Measurements from ENCODE around the gene GPR141. TPM values are rescaled to one million over a fixed set of nuclear protein-coding genes. Genes with fewer than 3 reads are reported as not detected.

GPR141 gene
- total RNA-seq, 4 donors from 2014 or later: 0.80 to 2.0 TPM; not detected in 2

GRCh38 chr7:37771342-37771741 lies 87.8 kb downstream of the GPR141 start:
- H3K4me3 ChIP-seq: no peak overlapping the region
- DNase-seq (ENCODE audit: low spot score in 2 of 2): no peak
- H3K4me1 ChIP-seq: no peaks in the 10 kb centered on the region
- no peaks in the 10 kb centered on the region for H3K27me3 ChIP-seq
- H3K27ac ChIP-seq: no peak overlapping the region
- H3K36me3 ChIP-seq: no peaks in the 10 kb centered on the region
- 47% methylated on average over 3 of the region's 3 CpGs for WGBS
- TF ChIP-seq POLR2A (IDR thresholded peaks at IDR 0.05): no peak
- no peak for TF ChIP-seq EP300 (IDR thresholded peaks at IDR 0.05)
- H3K9me3 ChIP-seq: peaks cover 6% of the 10 kb centered on the region

- Histone ChIP-seq H3K4me1 (no peaks in the 10 kb centered on the region), H3K27me3 (no peaks in the 10 kb centered on the region), H3K36me3 (no peaks in the 10 kb centered on the region), H3K4me3 (no peak overlapping the region), H3K9me3 (peaks cover 9% of the 10 kb centered on the region), H3K27ac (no peak overlapping the region)
- TF ChIP-seq CTCF (IDR thresholded peaks at IDR 0.05) (no peak), POLR2AphosphoS5 (IDR thresholded peaks at IDR 0.05) (no peak), POLR2A (IDR thresholded peaks at IDR 0.05) (no peak), EP300 (IDR thresholded peaks at IDR 0.05) (no peak)
- 57% methylated on average over 1 of the region's 1 CpG for WGBS
- DNase-seq (ENCODE audit: low spot score in 2 of 2): no peak
Measured at GRCh38 chr7:37771801-37772200, 88.2 kb downstream of the GPR141 start.

GRCh38 chr7:37775921-37776320 lies 92.4 kb downstream of the GPR141 start:
- Histone ChIP-seq H3K4me1 (no peaks in the 10 kb centered on the region), H3K27me3 (no peaks in the 10 kb centered on the region), H3K4me3 (no peak overlapping the region), H3K36me3 (no peaks in the 10 kb centered on the region), H3K27ac (no peak overlapping the region), H3K9me3 (peaks cover 9% of the 10 kb centered on the region)
- WGBS: 72% methylated on average over 3 of the region's 3 CpGs
- DNase-seq (ENCODE audit: low spot score in 2 of 2): no peak
- TF ChIP-seq POLR2AphosphoS5 (IDR thresholded peaks at IDR 0.05) (no peak), EP300 (IDR thresholded peaks at IDR 0.05) (no peak), CTCF (IDR thresholded peaks at IDR 0.05) (no peak), POLR2A (IDR thresholded peaks at IDR 0.05) (no peak)

GRCh38 chr7:37781156-37781555 lies 97.6 kb downstream of the GPR141 start:
- Histone ChIP-seq H3K9me3 (peaks cover 6% of the 10 kb centered on the region), H3K27ac (no peak overlapping the region), H3K36me3 (no peaks in the 10 kb centered on the region), H3K27me3 (no peaks in the 10 kb centered on the region), H3K4me3 (no peak overlapping the region), H3K4me1 (no peaks in the 10 kb centered on the region)
- DNase-seq (ENCODE audit: low spot score in 2 of 2): no peak
- WGBS: 81% methylated on average over 2 of the region's 2 CpGs
- TF ChIP-seq POLR2A (IDR thresholded peaks at IDR 0.05) (no peak), CTCF (IDR thresholded peaks at IDR 0.05) (no peak), EP300 (IDR thresholded peaks at IDR 0.05) (no peak), POLR2AphosphoS5 (IDR thresholded peaks at IDR 0.05) (no peak)

- no peaks in the 10 kb centered on the region for H3K4me1 ChIP-seq
- no peak for TF ChIP-seq EP300 (IDR thresholded peaks at IDR 0.05)
- no peak for TF ChIP-seq POLR2A (IDR thresholded peaks at IDR 0.05)
- no peak for TF ChIP-seq POLR2AphosphoS5 (IDR thresholded peaks at IDR 0.05)
- TF ChIP-seq CTCF (IDR thresholded peaks at IDR 0.05): no peak
- DNase-seq (ENCODE audit: low spot score in 2 of 2): no peak
- H3K4me3 ChIP-seq: no peak overlapping the region
- H3K9me3 ChIP-seq: no peaks in the 10 kb centered on the region
- no peak overlapping the region for H3K27ac ChIP-seq
- H3K36me3 ChIP-seq: no peaks in the 10 kb centered on the region
- no peaks in the 10 kb centered on the region for H3K27me3 ChIP-seq
Measured at GRCh38 chr7:37782166-37782565, 98.6 kb downstream of the GPR141 start.

- H3K4me1 ChIP-seq: no peaks in the 10 kb centered on the region
- no peaks in the 10 kb centered on the region for H3K27me3 ChIP-seq
- WGBS: 46% methylated on average over 3 of the region's 3 CpGs
- no peak for DNase-seq (ENCODE audit: low spot score in 2 of 2)
- no peak overlapping the region for H3K4me3 ChIP-seq
- no peak for TF ChIP-seq POLR2AphosphoS5 (IDR thresholded peaks at IDR 0.05)
- no peak for TF ChIP-seq EP300 (IDR thresholded peaks at IDR 0.05)
- TF ChIP-seq POLR2A (IDR thresholded peaks at IDR 0.05): no peak
- no peak for TF ChIP-seq CTCF (IDR thresholded peaks at IDR 0.05)
- H3K9me3 ChIP-seq: no peaks in the 10 kb centered on the region
- H3K36me3 ChIP-seq: no peaks in the 10 kb centered on the region
- no peak overlapping the region for H3K27ac ChIP-seq
Measured at GRCh38 chr7:37784015-37784414, 100.4 kb downstream of the GPR141 start.

Measured in suprapubic skin (tissue), 4 donors.